NCI-H69 (cell line): Measurements from ENCODE around the gene ACTN4.
"Not testable (repeated sequence)": the region's sequence is repeated elsewhere in the genome, so short reads cannot be mapped to it uniquely, and the experiment has no call there.

Source experiments
- DNase-seq: peaks from one replicate; lab custom pipeline; 2025; lab: John Stamatoyannopoulos, UW

The ACTN4 gene

DNA sequence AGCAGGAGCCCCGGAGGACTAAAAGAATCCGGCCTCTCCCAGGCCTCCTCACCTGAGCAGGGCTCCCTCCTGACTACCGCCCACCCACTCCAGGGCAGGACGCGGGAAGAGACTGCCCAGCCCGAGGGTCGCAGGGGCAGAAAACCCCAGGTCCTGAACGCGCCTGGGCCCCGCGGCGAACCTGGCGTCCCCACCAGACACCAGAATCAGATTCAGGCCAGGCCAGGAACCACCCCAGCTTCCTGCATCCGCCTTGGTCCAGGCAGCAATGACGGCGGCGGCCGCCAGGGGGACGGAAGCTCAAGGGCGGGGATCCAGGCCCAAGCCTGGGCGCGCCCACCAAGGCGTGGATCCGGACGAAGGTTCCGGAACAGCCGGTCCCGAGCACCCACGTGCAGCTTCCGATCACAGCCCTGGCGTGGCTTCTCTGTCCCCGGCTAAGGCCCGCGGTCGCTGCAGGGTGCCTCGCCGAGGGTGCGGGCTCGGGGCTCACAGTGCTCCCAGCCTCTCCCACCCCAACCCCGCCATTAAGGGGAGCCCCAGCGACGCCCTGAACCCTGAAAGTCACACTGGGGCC, 122.3 kb downstream of the ACTN4 start:
- no peak for DNase-seq

DNA sequence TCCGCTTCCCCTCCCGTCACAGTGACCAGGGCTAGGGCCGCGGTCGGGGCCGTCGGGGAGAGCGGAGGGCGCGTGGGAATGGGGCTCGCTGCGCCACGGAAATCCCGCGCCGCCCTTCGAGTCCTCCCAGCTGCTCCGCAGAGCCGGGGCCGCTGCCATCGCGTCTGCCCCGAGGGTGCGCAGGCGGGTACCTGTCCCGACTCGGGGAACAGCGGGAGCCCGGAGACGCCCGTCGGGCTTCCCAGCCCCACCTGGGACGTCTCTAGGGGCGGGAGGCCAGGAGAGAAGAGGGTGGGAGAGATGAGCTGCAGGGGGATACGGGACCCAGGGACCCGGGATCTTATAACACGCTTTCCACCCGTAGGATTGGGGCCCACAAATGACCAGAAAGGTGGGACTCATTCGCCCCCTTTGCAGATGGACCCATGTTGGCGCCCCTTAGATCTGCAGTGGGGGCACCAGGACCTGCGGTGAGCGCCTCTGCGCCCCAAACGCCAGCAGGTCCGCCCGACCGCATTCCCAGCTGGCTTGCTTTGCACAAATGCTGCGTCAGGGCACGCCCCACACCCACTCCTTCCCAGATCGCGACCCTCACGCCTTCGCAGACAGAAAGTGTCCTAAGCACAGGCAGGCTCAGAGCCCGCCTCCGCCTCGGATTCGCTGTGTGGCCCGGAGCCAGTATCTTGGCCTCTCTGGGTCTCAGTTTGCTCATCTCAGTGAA, 122.9 kb downstream of the ACTN4 start:
- not testable (repeated sequence) for DNase-seq

DNA sequence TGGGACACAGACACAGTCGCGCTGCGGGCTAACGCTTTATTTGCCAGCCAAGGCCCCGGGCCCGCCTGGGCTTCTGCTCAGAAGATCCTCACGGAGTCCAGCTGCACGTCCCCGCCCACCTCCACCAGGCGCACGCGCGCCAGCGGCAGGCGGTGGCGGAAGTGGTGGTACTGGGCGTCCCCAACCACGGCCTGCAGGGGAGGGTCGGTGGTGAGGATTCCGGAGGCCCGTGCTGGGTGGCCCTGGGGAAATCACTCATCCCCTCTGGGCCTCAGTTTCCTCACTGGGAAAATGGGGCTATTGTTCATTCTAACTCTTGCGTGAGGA, 123.5 kb downstream of the ACTN4 start:
- DNase-seq: not testable (repeated sequence)

DNA sequence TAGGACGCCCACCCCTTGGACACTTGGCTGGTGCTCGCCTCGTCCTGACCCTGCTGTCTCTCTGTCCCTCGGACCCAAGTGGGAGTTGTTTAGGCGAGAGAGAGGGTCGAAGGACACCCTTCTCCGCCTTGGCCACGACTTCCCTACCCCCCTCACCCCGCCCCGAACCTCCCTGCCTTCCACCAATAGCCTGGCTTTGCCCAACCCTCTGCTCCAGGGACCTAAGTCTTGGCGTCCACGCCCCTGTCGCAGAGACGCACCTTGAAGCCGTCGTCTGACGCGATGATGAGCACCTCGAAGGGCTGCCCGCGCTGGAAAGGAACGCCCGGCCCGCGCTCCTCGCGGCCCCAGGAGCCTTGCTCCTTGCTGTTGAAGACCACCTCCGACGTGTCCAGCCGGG, 124.1 kb downstream of the ACTN4 start:
- not testable (repeated sequence) for DNase-seq

DNA sequence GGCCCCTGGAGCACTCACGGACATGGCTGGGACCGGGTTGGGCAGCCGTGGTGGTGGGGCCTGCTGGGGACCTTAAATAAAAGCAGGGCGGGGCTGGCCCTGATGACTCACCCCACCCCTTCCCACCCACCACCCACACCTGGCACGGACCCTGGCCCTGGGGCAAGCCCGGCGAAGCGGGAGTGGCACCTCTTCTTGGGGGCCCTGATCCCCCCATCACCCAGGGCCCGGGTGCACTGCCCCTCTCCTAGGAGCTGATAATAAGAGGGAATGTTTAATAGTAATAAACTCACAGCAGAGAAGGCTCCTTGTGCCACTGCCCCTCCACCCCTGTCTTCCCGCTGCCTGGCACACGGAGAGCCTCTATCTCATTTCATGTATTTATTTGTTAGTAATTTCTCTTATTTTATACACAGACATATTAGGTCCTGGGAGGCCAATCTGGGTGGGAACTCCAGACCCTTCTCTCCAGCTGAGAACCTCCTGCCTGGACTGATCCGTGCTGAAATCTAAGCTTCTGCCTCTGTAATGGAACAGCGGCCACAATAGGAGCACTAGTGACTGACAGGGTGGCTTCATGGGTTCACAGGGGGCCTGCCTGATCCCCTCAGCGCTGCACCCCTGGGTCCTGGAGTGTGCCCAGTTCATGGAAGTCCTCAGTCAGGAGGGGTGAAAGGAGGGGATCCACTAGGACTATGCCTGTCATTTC, 126.2 kb downstream of the ACTN4 start, which contains the start of gene LGALS7:
Gene LGALS7 (minus strand): TSS at position 49 of the 709 bp plus-strand sequence. CDS start 25 bp downstream, at position 24.
- peak; percentile 31 for DNase-seq

DNA sequence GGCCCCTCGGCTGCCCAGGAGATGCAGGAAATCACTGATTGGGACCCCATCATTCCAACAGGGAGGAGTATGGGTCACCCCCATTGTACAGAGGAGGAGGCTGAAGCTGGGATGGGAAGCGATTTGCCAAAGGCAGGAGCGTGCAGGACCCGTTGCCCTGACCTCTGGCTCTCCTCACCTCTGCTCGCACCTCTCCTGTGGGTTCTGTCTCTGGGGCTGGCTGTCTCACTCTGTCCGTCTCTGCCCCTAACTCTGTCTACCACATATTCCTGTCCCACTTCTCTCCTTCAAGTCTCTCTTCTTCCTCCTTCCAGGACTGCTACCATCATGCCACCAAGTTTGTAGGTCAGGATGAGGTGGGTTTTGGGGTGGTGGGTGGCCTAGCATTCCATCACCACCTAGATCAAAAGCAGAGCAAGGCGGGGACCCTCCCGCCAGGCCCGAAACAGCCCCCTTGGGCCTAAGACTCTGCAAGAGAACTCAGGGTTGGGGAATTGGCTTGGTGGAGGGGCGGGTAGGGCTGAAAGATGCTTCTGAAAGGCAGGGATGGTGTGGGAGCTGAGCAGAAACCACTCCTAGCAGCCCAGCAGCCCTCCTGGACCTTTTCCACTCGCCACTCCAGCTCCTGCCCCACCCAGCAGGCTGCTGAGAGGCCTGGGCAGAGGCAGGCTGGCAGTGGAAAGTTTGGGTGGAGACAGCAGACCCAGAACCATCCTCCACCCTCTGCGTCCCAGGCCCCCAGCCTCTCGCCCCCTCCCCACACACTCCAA, 126.9 kb downstream of the ACTN4 start:
- DNase-seq: no peak

DNA sequence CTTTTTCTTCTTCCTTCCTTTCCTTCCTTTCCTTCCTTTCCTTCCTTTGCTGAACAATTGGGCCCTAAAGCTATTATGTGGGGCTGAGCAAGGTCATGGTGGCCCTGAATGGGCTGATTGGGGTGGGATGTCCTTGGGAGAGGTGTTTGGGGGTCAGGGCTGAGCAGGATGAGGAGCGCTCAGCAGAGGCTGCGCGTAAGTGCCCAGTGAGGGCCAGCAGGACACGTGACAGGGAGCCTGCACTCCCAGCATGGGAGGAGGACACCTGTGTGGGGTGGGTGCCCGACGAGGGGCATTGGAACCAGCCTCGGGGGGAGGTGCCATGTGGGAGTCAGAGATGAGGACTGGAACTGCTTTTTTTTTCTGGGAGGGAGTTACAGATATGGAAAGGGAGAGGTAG, 131.3 kb downstream of the ACTN4 start:
- DNase-seq: no peak

DNA sequence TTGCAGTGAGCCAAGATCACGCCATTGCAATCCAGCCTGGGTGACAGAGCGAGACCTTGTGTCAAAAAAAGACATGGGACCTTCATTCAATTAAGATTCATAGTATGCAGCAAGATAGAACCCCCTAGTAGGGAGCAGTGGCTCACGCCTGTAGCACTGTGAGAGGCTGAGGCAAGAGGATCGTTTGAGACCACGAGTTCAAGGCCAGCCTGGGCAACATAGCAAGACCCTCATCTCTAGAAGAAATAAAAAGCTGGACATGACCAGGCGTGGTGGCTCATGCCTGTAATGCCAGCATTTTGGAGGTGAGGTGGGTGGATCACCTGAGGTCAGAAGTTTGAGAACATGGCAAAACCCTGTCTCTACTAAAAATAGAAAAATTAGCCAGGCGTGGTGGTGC, 133.0 kb downstream of the ACTN4 start:
- DNase-seq: no peak

DNA sequence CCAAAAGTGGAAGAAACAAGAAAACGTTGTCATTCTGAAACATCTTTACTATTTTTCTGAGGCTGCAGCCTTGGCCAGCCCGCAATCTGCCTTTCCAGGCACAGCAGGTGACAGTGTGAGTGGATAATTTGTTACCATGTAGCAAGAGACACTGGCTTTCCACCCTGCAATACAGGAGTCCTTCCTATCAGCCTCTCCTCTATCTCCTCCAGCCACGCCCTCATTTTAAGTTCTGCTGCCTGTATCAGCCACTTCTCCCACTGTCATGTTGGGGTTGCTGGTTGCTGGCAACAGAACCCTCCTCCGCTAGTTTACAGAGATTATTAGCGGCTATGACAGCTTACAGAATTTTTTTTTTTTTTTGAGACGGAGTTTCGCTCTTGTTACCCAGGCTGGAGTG, 133.6 kb downstream of the ACTN4 start:
- peak; percentile 37 for DNase-seq
